GM13977 (cell line): ENCODE measurements around the gene NHSL2.
"Not testable (repeated sequence)": the region's sequence is repeated elsewhere in the genome, so short reads cannot be mapped to it uniquely, and the experiment has no call there.

Source experiments
- DNase-seq: peaks from one replicate; pipeline ENCODE4 v3.0.0; 2012; ENCODE audit warnings: low spot score
- in situ Hi-C: fragments of 300-500 bp; cut with MboI; formaldehyde crosslinking; loops from one replicate; pipeline ENCODE4 v1.12.0; 2022; ENCODE audit warnings: low sequenced_read_pairs, low pct_unique_long_range_greater_than_20kb, mixed read lengths, inconsistent platforms; ENCODE audit not compliant: unreplicated experiment
- TF ChIP-seq, protein P1 (sequence below): IDR thresholded peaks from 2 replicates; pipeline ENCODE4 v1.5.1; 2012; ENCODE audit warnings: mild to moderate bottlenecking, control low read depth; ENCODE audit not compliant: insufficient read depth; ENCODE audit errors: extremely low read depth, missing control alignments

The NHSL2 gene

DNA sequence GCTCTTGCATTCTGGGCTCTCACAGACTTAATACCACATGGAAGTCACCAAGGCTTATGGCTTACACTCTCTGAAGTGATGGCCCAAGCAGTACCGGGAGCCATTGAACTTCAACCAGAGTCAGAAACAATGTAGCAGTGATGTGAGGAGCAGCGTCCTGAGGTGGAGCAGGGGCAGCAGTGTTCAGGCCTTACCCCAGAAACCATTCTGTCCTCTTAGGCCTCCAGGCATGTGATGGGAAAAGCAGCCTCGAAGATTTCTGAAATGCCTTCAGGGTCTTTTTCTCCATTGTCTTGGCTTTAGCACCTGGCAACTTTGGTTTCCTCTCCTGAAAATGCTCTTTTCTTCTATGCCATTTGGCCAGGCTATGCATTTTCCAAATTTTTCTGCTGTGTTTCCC is 248.1 kb downstream of the NHSL2 start:
- DNase-seq: no peak
- in situ Hi-C loops: no loop called here

DNA sequence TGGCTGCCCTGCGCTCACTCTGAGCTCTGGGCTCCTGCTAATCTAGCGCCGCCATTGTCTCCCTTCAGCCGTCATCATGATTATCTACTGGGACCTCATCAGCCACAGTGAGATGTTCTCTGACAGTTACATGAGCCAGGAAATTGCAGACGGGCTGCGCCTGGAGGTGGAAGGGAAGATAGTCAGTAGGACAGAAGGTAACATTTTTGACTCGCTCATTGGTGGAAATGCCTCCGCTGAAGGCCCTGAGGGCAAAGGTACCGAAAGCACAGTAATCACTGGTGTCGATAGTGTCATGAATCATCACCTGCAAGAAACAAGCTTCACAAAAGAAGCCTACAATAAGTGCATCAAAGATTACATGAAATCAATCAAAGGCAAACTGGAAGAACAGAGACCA is 249.1 kb downstream of the NHSL2 start:
- in situ Hi-C loops: no loop called here
- TF ChIP-seq, protein P1, sequence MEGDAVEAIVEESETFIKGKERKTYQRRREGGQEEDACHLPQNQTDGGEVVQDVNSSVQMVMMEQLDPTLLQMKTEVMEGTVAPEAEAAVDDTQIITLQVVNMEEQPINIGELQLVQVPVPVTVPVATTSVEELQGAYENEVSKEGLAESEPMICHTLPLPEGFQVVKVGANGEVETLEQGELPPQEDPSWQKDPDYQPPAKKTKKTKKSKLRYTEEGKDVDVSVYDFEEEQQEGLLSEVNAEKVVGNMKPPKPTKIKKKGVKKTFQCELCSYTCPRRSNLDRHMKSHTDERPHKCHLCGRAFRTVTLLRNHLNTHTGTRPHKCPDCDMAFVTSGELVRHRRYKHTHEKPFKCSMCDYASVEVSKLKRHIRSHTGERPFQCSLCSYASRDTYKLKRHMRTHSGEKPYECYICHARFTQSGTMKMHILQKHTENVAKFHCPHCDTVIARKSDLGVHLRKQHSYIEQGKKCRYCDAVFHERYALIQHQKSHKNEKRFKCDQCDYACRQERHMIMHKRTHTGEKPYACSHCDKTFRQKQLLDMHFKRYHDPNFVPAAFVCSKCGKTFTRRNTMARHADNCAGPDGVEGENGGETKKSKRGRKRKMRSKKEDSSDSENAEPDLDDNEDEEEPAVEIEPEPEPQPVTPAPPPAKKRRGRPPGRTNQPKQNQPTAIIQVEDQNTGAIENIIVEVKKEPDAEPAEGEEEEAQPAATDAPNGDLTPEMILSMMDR: no peak
- no peak for DNase-seq

More for the DNA sequence above, 248.1 kb downstream of the NHSL2 start:
- TF ChIP-seq, protein P1: no peak

DNA sequence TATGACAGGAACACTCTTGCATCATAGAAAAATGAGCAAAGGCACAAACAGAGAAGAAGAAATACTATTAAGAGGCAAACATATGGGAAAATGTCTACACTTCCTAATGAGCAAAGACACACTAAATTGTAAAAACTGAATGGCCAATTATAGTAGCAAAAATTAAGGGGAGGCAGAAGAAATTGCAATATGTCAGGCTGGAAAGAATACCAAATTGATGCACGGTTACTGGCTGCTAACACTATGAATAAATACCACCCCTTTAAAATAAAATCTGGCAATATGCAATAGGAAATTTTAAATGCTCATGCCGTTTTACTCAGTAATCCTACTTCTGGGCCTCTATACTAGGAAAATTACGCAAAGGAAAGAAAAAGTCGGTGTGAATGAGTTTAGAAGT is 254.9 kb downstream of the NHSL2 start:
- no peak for DNase-seq
- in situ Hi-C loops: no loop called here

DNA sequence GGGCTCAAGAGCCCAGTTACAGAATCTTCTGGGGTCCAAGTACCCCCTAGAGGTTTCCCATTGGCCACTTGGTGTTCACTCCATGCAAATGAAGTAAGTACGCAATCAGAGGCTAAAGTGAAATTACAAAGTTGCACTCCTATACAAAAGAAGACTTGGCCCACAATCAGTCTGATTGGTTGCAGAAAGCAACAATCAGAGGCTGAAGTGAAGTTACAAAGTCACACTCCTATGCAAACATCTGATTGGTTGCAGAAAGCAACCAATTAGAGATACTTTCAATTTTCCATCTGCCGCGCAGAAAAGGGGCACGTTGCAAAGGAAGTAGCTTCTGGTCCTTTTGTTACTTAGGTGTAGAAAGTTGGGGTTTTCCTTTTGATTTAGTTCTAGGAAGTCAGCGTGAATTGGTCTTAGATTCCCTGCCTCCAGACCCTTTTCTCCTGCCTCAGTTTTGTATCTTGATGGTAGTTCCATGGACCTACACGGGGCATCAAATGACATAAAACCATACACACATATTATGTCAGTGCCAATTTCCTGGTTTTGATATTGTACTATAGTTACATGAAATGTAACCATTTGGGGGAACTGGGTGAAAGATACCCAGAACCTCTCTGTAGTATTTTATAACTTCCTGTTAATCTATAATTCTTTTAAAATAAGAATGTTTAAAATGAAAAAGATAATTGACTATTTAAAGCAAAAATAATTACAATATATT is 258.5 kb downstream of the NHSL2 start:
- no peak for DNase-seq
- TF ChIP-seq, protein P1: no peak
- in situ Hi-C loops: no loop called here

More for the DNA sequence above, 254.9 kb downstream of the NHSL2 start:
- TF ChIP-seq, protein P1: no peak

DNA sequence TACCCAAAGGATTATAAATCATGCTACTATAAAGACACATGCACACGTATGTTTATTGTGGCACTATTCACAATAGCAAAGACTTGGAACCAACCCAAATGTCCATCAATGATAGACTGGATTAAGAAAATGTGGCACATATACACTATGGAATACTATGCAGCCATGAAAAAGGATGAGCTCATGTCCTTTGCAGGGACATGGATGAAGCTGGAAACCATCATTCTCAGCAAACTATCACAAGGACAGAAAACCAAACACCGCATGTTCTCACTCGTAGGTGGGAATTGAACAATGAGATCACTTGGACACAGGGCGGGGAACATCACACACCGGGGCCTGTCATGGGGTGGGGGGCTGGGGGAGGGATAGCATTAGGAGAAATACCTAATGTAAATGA is 265.6 kb downstream of the NHSL2 start:
- in situ Hi-C loops, DNase-seq: not testable (repeated sequence)

DNA sequence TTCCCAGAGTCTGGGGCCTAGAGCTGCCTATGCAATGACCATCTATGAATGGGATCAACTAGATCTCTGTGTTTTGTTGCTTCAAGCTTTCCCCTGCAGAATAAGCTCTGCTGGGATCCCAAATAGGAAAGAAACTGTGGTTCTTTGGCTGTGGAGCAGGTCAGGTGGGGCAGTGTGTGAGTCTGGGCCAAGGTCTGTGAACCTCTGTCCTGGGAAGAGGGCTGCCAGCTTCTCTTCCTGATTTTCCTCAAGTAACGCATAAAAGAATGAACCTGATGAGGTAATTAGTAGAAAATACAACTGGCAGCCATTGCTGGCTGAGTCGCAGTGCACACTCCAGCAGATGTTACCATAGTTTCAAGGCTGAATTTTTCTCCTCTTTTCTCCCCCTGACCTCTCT is 266.3 kb downstream of the NHSL2 start:
- DNase-seq: no peak
- in situ Hi-C loops: no loop called here
- TF ChIP-seq, protein P1: no peak

DNA sequence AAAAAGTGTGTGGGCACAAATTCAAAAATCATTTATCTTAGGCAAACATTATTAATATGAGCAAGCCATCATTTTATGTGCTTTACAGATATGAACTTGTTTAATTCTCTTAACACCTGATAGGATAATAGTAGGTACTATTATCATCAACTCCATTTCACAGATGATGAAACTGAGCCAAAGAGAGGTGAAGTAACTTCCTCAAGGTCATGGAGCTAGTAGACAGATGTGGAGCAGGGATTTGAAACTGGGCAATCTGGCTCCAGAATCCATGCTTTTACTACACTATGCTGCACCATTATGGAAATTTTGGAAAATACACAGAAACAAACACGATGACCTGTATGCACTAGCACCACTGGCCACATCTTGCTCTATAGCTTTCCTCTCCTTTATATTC is 269.9 kb downstream of the NHSL2 start:
- TF ChIP-seq, protein P1: no peak
- DNase-seq: no peak
- in situ Hi-C loops: no loop called here
